Stimulated activated CD4-positive, alpha-beta T cell treated with anti-CD3 and anti-CD28 coated beads, Interleukin-1b, Interleukin-23, amount 100 ng/mL, for 24 hours (primary cell): ENCODE data around the gene FAT4.

ENCODE experiments used
- DNase-seq, 4 experiments: peaks; one replicate each; pipeline ENCODE4 v3.0.0-alpha.2; 2020; ENCODE audit warnings: low read depth in 4 of 4, low spot score in 1 of 4

The FAT4 gene

GRCh38 chr4:125314676-125315575, at the start of gene FAT4:
Gene FAT4, plus strand, starts transcription at chr4:125314955. Its CDS starts 1,457 bp downstream, at chr4:125316412.
- no peak for DNase-seq

- no peak for DNase-seq
These were observed 48.9 kb upstream of the FAT4 start for GRCh38 chr4:125265846-125266245.

- no peak for DNase-seq
These were observed 47.7 kb upstream of the FAT4 start for GRCh38 chr4:125266901-125267604.

GRCh38 chr4:125267630-125268029, 47.1 kb upstream of the FAT4 start:
- no peak for DNase-seq

GRCh38 chr4:125268068-125268755, 46.5 kb upstream of the FAT4 start:
- DNase-seq = no peak

GRCh38 chr4:125276811-125277210, 37.9 kb upstream of the FAT4 start:
- DNase-seq = no peak

GRCh38 chr4:125277790-125278189, 37.0 kb upstream of the FAT4 start:
- no peak for DNase-seq

GRCh38 chr4:125280892-125281403, 33.8 kb upstream of the FAT4 start:
- no peak for DNase-seq

GRCh38 chr4:125283707-125284279, 31.0 kb upstream of the FAT4 start:
- DNase-seq = no peak

- DNase-seq = no peak
These were observed 17.6 kb upstream of the FAT4 start for GRCh38 chr4:125297116-125297515.

GRCh38 chr4:125303058-125303457, 11.7 kb upstream of the FAT4 start:
- DNase-seq = no peak

GRCh38 chr4:125303821-125304220, 10.9 kb upstream of the FAT4 start:
- DNase-seq = no peak

- DNase-seq = no peak
These were observed 8.6 kb upstream of the FAT4 start for GRCh38 chr4:125306112-125306511.

GRCh38 chr4:125306533-125306932, 8.2 kb upstream of the FAT4 start:
- DNase-seq = no peak

- no peak for DNase-seq
These were observed 3.3 kb upstream of the FAT4 start for GRCh38 chr4:125311503-125311902.

- no peak for DNase-seq
These were observed 1.3 kb upstream of the FAT4 start for GRCh38 chr4:125313497-125313896.

GRCh38 chr4:125313989-125314667, 627 bp upstream of the FAT4 start:
- DNase-seq = no peak

- DNase-seq = no peak
These were observed 1.0 kb downstream of the FAT4 start for GRCh38 chr4:125315576-125316400.

GRCh38 chr4:125316401-125316790, 1.6 kb downstream of the FAT4 start:
- no peak for DNase-seq
